ENCODE data around the gene COG5. TPM values are rescaled to one million over a fixed set of nuclear protein-coding genes. Genes with fewer than 3 reads are reported as not detected.
"Not testable (repeated sequence)": the region's sequence is repeated elsewhere in the genome, so short reads cannot be mapped to it uniquely, and the experiment has no call there.

The COG5 gene
- polyA plus RNA-seq, 4 donors: 27.7 to 43.1 (median 37.7) TPM

- DNase-seq (ENCODE audit: low read depth in 4 of 4, low spot score in 3 of 4): peak; percentile 99 to 100 (median 100)
Observed at GRCh38 chr7:107168233-107169119, 395.2 kb downstream of the COG5 start, which contains the start of gene HBP1. HBP1 (plus strand) TSS chr7:107169003; CDS start chr7:107179894, 10,891 bp downstream.

DNA sequence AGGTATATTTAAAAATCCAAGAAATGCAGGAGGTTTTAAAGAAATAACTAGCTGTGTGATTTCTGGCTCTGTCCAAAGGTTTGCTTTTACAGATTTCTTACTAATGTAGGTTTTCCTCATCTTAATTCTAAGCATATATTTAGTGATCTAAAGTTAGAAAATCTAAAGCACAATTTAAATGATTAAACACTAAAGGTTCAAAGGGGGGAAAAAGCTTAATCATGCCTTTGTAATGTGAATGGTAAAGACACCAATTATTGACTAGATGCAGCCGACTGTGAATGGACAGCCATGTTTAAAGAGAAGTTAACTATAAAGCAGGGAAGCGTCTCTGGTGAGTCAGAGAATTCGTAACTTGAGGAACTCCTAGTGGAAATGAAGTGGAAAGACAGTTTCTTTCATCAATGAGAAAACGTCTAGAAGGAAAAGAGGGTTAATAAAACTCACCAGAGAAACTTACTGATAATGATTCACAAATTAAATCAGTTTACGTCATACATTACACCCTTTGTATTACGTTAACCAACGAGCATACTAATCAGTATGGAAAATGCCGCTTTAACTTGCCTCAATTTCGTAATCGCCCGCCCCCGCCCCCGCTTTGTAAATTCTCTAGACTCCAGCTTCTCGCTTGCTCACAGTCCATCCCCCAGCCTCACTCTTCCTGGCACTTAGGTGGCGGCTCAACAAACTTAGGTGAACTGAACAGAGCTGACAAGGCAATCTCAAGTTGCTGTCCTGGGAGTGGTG, 396.1 kb downstream of the COG5 start:
- DNase-seq (ENCODE audit: low read depth in 4 of 4, low spot score in 3 of 4): peak in 3 of 4 donors; percentile 56 to 69 (median 65)

DNA sequence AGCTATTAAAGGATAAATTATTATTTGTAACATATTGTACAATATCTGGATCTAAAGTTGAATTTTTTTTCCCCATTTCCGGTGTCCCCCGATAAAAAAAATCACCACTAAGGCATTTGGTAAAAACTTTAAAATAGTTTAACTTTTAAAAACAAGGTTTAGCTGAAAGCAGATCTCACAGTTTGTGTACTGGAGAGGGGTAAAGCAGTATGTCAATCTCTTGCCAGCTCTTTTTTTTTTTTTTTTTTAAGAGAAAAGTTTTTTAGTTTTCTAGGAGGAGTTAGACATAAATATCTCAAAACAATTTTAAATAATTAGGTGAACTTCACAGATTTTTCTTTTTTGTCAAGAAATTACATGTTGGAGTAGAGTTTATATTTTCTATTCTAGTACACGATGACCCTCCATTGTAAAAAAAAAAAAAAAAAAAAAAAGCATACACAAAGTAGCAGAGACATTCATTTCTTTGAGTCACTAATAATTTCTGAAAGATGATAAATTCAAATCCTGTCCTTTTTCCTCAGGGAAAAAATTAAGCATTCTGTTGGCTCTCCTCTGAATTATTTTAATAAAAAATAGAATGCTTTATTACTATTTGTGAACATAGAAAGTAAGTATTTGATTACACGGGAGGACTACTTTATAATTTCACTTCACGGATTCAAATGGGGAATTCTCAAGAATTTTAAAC, 396.8 kb downstream of the COG5 start:
- no peak for DNase-seq (ENCODE audit: low read depth in 4 of 4, low spot score in 3 of 4)

DNA sequence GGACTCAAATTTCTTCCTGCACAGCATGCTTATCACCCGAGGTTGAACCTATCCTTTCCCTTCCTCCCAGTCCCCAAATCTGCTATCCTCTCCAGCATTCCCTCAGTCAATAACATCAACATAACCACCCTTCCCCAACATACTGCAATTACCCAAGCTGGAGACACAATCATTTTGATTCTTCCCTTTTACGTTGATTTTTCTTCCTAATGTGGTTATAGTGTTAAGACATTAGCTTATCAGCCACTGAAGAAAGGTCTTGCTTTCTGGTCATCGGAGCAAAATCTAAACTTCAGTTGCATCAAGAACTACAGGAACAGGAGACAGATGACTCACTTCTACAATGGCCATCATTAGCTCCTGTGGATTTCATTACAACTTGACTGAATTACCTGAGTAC, 398.4 kb downstream of the COG5 start:
- DNase-seq (ENCODE audit: low read depth in 4 of 4, low spot score in 3 of 4): no peak

- DNase-seq (ENCODE audit: low read depth in 4 of 4, low spot score in 3 of 4): no peak
Observed at GRCh38 chr7:107164092-107164491, 399.6 kb downstream of the COG5 start.

DNA sequence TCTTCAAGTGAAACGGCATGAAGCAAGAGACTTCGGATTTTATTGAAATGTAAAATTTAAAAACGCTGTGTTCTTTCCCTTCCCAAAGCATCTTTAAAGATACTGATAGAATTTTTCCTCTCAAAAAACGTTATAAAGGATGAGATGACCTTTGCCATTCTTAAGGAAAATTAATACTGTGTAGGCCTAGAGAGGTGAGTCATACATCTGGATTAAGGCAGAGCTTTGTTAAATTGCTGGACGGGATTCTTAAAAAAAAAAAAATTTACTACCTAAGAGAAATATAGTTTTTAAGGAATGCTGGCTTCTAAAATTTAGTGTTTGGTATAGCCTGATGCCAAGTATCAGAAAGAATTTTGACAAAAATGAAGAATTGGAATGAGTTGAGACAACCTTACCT, 401.2 kb downstream of the COG5 start:
- no peak for DNase-seq (ENCODE audit: low read depth in 4 of 4, low spot score in 3 of 4)

- no peak for DNase-seq (ENCODE audit: low read depth in 4 of 4, low spot score in 3 of 4)
Observed at GRCh38 chr7:107161415-107161814, 402.3 kb downstream of the COG5 start.

DNA sequence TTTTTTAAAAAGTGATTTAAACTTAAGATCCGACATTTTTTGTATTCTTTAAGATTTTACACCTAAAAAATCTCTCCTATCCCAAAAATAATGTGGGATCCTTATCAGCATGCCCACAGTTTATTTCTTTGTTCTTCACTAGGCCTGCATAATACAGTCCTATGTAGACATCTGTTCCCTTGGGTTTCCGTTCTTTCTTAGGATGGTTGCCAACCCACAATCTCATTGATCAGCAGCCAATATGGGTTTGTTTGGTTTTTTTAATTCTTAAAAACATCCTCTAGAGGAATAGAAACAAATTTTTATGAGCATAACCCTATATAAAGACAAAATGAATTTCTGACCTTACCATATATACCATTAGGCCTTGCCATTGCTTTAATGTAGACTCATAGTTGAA, 403.3 kb downstream of the COG5 start:
- no peak for DNase-seq (ENCODE audit: low read depth in 4 of 4, low spot score in 3 of 4)

GRCh38 chr7:107158028-107158427, 405.7 kb downstream of the COG5 start:
- DNase-seq (ENCODE audit: low read depth in 4 of 4, low spot score in 3 of 4): no peak

DNA sequence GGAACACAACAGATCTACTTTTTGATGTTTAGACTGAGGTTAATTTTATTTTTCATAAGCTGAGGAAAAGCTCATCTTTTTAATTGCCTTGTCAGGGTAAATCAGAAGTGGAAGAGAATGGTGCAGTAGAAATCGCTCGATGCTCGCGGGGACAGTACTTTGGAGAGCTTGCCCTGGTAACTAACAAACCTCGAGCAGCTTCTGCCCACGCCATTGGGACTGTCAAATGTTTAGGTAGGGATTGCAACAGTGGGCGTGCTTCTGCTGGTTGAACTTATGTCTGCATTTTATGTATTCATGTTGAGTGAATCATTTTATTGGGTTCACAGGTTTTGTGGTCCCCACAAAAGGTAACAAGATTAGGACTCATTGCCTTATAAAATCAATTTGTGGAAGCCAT, 406.6 kb downstream of the COG5 start:
- no peak for DNase-seq (ENCODE audit: low read depth in 4 of 4, low spot score in 3 of 4)

DNA sequence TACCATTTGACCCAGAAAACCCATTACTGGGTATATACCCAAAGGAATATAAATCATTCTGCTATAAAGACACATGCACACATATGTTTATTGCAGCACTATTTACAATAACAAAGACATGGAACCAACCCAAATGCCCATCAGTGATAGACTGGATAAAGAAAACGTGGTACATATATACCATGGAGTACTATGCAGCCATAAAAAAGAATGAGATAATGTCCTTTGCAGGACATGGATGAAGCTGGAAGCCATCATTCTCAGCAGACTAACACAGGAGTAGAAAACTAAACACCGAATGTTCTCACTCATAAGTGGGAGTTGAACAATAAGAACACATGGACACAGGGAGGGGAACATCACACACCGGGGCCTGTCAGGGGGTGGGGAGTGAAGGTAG, 408.0 kb downstream of the COG5 start:
- not testable (repeated sequence) for DNase-seq (ENCODE audit: low read depth in 4 of 4, low spot score in 3 of 4)

GRCh38 chr7:107154826-107155225, 408.9 kb downstream of the COG5 start:
- DNase-seq (ENCODE audit: low read depth in 4 of 4, low spot score in 3 of 4): no peak

DNA sequence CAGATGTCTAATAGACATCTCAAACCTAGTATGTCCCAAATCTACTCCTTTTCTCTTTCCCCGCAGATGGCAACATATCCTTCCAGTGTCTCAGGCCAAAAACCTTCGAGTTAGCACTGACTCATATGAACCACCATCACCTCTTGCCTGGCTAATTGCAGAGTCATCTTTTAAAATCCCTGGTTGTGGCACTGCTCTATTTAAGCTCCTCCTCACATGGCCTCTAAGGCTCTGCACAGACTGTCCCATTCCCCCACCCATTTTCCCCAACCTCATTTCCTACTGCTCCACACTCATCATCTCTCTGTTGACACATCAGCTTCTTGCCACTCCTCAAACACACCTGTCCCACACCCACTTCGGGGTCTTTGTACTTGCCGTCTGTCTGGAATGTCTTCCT, 411.7 kb downstream of the COG5 start:
- DNase-seq (ENCODE audit: low read depth in 4 of 4, low spot score in 3 of 4): no peak

Other genes with a start within 250 kb of the COG5 start
- under 1 TPM; 0.12 to 0.53 (median 0.36) TPM for gene GPR22, start 93.9 kb downstream of the COG5 start, polyA plus RNA-seq (ENCODE audit: insufficient read length in 4 of 4)
- gene DUS4L, start 51 bp upstream of the COG5 start, polyA plus RNA-seq (ENCODE audit: insufficient read length in 4 of 4): 10 to 100 TPM; 10.0 to 18.5 (median 17.1) TPM
- gene BCAP29, start 16.3 kb upstream of the COG5 start, polyA plus RNA-seq (ENCODE audit: insufficient read length in 4 of 4): 10 to 100 TPM; 45.9 to 87.7 (median 63.3) TPM
- 1 to 10 TPM in 3 of 4 donors, under 1 TPM in 1; 0.53 to 6.8 (median 3.1) TPM for gene SLC26A4, start 96.9 kb upstream of the COG5 start, polyA plus RNA-seq (ENCODE audit: insufficient read length in 4 of 4)
- gene CBLL1, start 180.2 kb upstream of the COG5 start, polyA plus RNA-seq (ENCODE audit: insufficient read length in 4 of 4): 10 to 100 TPM; 27.4 to 35.0 (median 29.5) TPM
- gene SLC26A3, start 239.3 kb upstream of the COG5 start, polyA plus RNA-seq (ENCODE audit: insufficient read length in 4 of 4): under 1 TPM in 3 of 4 donors, not detected in 1; 0.10 to 0.24 (median 0.17) TPM